H9 (cell line): ENCODE measurements around the gene IRF2BPL. TPM values are rescaled to one million over a fixed set of nuclear protein-coding genes. Genes with fewer than 3 reads are reported as not detected.

Experiments
- DNase-seq: peaks from one replicate; pipeline ENCODE4 v3.0.0-alpha.2; 2017
- H2AFZ ChIP-seq: one replicate; pipeline ENCODE4 v1.6.1; 2013; ENCODE audit warnings: mild to moderate bottlenecking, low read length, control low read depth, moderate library complexity
- H2AK5ac ChIP-seq: 2 replicates; pipeline ENCODE4 v1.6.1; 2013; ENCODE audit warnings: low read length, control low read depth, mixed read lengths; ENCODE audit not compliant: insufficient read length
- H2BK120ac ChIP-seq: one replicate; pipeline ENCODE4 v1.6.1; 2013; ENCODE audit warnings: low read depth, mild to moderate bottlenecking, low read length, control low read depth, inconsistent platforms; ENCODE audit not compliant: poor library complexity, severe bottlenecking
- H2BK12ac ChIP-seq: 2 replicates; pipeline ENCODE4 v1.6.1; 2013; ENCODE audit warnings: low read length, control low read depth, mixed read lengths, low read depth; ENCODE audit not compliant: insufficient read length
- H2BK15ac ChIP-seq: 2 replicates; pipeline ENCODE4 v1.6.1; 2013; ENCODE audit warnings: low read depth, low read length, control low read depth
- H2BK20ac ChIP-seq: one replicate; pipeline ENCODE4 v1.6.1; 2013; ENCODE audit warnings: low read depth, mild to moderate bottlenecking, low read length, control low read depth, inconsistent platforms; ENCODE audit not compliant: poor library complexity, severe bottlenecking
- H2BK5ac ChIP-seq: 2 replicates; pipeline ENCODE4 v1.6.1; 2013; ENCODE audit warnings: low read length, control low read depth, mixed read lengths; ENCODE audit not compliant: insufficient read length
- H3K14ac ChIP-seq: 2 replicates; pipeline ENCODE4 v1.6.1; 2013; ENCODE audit warnings: low read length, control low read depth; ENCODE audit not compliant: insufficient read depth
- H3K18ac ChIP-seq: 2 replicates; pipeline ENCODE4 v1.6.1; 2013; ENCODE audit warnings: low read depth, mild to moderate bottlenecking, mixed read lengths, low read length, control low read depth; ENCODE audit not compliant: insufficient read length
- H3K23ac ChIP-seq: 2 replicates; pipeline ENCODE4 v1.6.1; 2013; ENCODE audit warnings: low read length, control low read depth, mixed read lengths, low read depth; ENCODE audit not compliant: insufficient read length
- H3K23me2 ChIP-seq: 2 replicates; pipeline ENCODE4 v1.6.1; 2013; ENCODE audit warnings: low read depth, mild to moderate bottlenecking, mixed read lengths, low read length, control low read depth; ENCODE audit not compliant: insufficient read length, poor library complexity, severe bottlenecking
- H3K27ac ChIP-seq: 2 replicates; pipeline ENCODE4 v1.5.1; 2013; ENCODE audit warnings: low read length, control low read depth, mixed read lengths, low read depth; ENCODE audit not compliant: insufficient read length
- H3K27me3 ChIP-seq: 2 replicates; pipeline ENCODE4 v1.6.1; 2013; ENCODE audit warnings: low read length, control low read depth, inconsistent platforms; ENCODE audit not compliant: insufficient read depth
- H3K4ac ChIP-seq: 2 replicates; pipeline ENCODE4 v1.6.1; 2013; ENCODE audit warnings: low read depth, mild to moderate bottlenecking, control low read depth, inconsistent platforms, low read length, moderate library complexity
- H3K4me1 ChIP-seq: 2 replicates; pipeline ENCODE4 v1.6.1; 2013; ENCODE audit warnings: low read length, control low read depth, inconsistent platforms; ENCODE audit not compliant: insufficient read depth
- H3K4me2 ChIP-seq: 2 replicates; pipeline ENCODE4 v1.6.1; 2013; ENCODE audit warnings: low read length, control low read depth, mixed read lengths; ENCODE audit not compliant: insufficient read length, insufficient read depth
- H3K56ac ChIP-seq: 2 replicates; pipeline ENCODE4 v1.6.1; 2013; ENCODE audit warnings: low read depth, mild to moderate bottlenecking, mixed read lengths, low read length, control low read depth; ENCODE audit not compliant: insufficient read length
- H3K79me1 ChIP-seq: 2 replicates; pipeline ENCODE4 v1.6.1; 2013; ENCODE audit warnings: low read depth, mild to moderate bottlenecking, moderate library complexity, low read length, control low read depth, inconsistent platforms; ENCODE audit not compliant: insufficient read depth, poor library complexity, severe bottlenecking
- H3K79me2 ChIP-seq: 2 replicates; pipeline ENCODE4 v1.6.1; 2013; ENCODE audit warnings: low read length, control low read depth, inconsistent platforms; ENCODE audit not compliant: insufficient read depth
- H3K9ac ChIP-seq: 2 replicates; pipeline ENCODE4 v1.6.1; 2013; ENCODE audit warnings: low read length, control low read depth, mixed read lengths; ENCODE audit not compliant: insufficient read length; ENCODE audit errors: extremely low read depth
- H3K9me3 ChIP-seq: one replicate; pipeline ENCODE4 v1.6.1; 2013; ENCODE audit warnings: low read depth, low read length, inconsistent platforms; ENCODE audit not compliant: control insufficient read depth
- H3T11ph ChIP-seq: one replicate; pipeline ENCODE4 v1.6.1; 2013; ENCODE audit warnings: mild to moderate bottlenecking, low read length, control low read depth, inconsistent platforms
- H4K20me1 ChIP-seq: one replicate; pipeline ENCODE4 v1.6.1; 2013; ENCODE audit not compliant: control insufficient read depth, insufficient read length, insufficient read depth
- H4K5ac ChIP-seq: 2 replicates; pipeline ENCODE4 v1.6.1; 2013; ENCODE audit warnings: low read depth, mild to moderate bottlenecking, mixed read lengths, low read length, control low read depth; ENCODE audit not compliant: insufficient read length
- H4K8ac ChIP-seq: replicated peaks from 2 replicates; pipeline ENCODE4 v1.6.1; 2013; ENCODE audit warnings: low read length, control low read depth, mixed read lengths, low read depth; ENCODE audit not compliant: insufficient read length
- H4K91ac ChIP-seq: 2 replicates; pipeline ENCODE4 v1.6.1; 2013; ENCODE audit warnings: low read depth, mild to moderate bottlenecking, moderate library complexity, mixed read lengths, low read length, control low read depth; ENCODE audit not compliant: insufficient read length
- H3K27ac Mint-ChIP-seq, 3 experiments: 2 replicates in 2 of 3; 3 replicates in 1 of 3; pipeline ENCODE4 v1.8.0; 2020 to 2021; ENCODE audit warnings: mixed read lengths in 3 of 3, mild to moderate bottlenecking in 1 of 3, moderate library complexity in 1 of 3
- H3K27me3 Mint-ChIP-seq: 2 replicates; pipeline ENCODE4 v1.8.0; 2021; ENCODE audit warnings: low read depth, mild to moderate bottlenecking, moderate library complexity, mixed read lengths
- H3K36me3 Mint-ChIP-seq, 3 experiments: 2 replicates in 2 of 3; 3 replicates in 1 of 3; pipeline ENCODE4 v1.8.0; 2020 to 2021; ENCODE audit warnings: low read depth in 3 of 3, mixed read lengths in 3 of 3; ENCODE audit not compliant: insufficient read depth in 1 of 3
- H3K4me1 Mint-ChIP-seq, 2 experiments: 2 replicates each; pipeline ENCODE4 v1.8.0; 2020; ENCODE audit warnings: mixed read lengths in 2 of 2
- H3K4me3 Mint-ChIP-seq, 2 experiments: 2 replicates in 1 of 2; 3 replicates in 1 of 2; pipeline ENCODE4 v1.8.0; 2020 to 2021; ENCODE audit warnings: mild to moderate bottlenecking in 2 of 2, mixed read lengths in 2 of 2, moderate library complexity in 1 of 2
- H3K9me3 Mint-ChIP-seq, 2 experiments: 2 replicates in 1 of 2; 3 replicates in 1 of 2; pipeline ENCODE4 v1.8.0; 2020; ENCODE audit warnings: mild to moderate bottlenecking in 2 of 2, mixed read lengths in 2 of 2, moderate library complexity in 1 of 2
- CTCF ChIP-seq: fragments of 200-600 bp; sonication (generic); conservative IDR thresholded peaks from 3 replicates; pipeline ENCODE4 v1.8.0; 2021; ENCODE audit warnings: antibody characterized with exemption, mild to moderate bottlenecking
- total RNA-seq: library from RNA; stranded (reverse); gene quantifications from 2 replicates; pipeline ENCODE4 v1.2.1, GENCODE V29; 2021

IRF2BPL gene
- total RNA-seq, 1 experiment from 2014 or later, result 59.0 TPM

GRCh38 chr14:76990084-76990483 lies 38.4 kb downstream of the IRF2BPL start:
- H2BK120ac ChIP-seq, result no peak overlapping the region
- no peak overlapping the region for H2AFZ ChIP-seq
- H3K18ac ChIP-seq, result no peak overlapping the region
- H3K4me1 ChIP-seq, result peaks cover 3% of the 10 kb centered on the region; the same call in 1 of the 2 replicates
- H4K8ac ChIP-seq, result no peak overlapping the region
- no peaks in the 10 kb centered on the region for H3K27me3 Mint-ChIP-seq
- no peaks in the 10 kb centered on the region for H3K9me3 ChIP-seq
- H3T11ph ChIP-seq, result no peak overlapping the region
- no peak overlapping the region for H2AK5ac ChIP-seq
- no peak overlapping the region for H2BK12ac ChIP-seq
- H3K4ac ChIP-seq, result no peak overlapping the region
- no peak overlapping the region for H3K4me3 Mint-ChIP-seq
- H2BK5ac ChIP-seq, result no peak overlapping the region
- no peak overlapping the region for H3K14ac ChIP-seq
- H2BK15ac ChIP-seq, result no peak overlapping the region
- no peak overlapping the region for H3K9ac ChIP-seq
- no peaks in the 10 kb centered on the region for H3K27me3 ChIP-seq
- no peak overlapping the region for H3K23ac ChIP-seq
- H3K23me2 ChIP-seq, result no peaks in the 10 kb centered on the region
- H4K5ac ChIP-seq, result no peak overlapping the region
- peaks cover 33 to 42% of the 10 kb centered on the region in 2 experiments for H3K4me1 Mint-ChIP-seq
- no peak overlapping the region for H2BK20ac ChIP-seq
- no peaks in the 10 kb centered on the region; a peak in 1 of 5 replicates for H3K9me3 Mint-ChIP-seq
- H4K20me1 ChIP-seq, result no peaks in the 10 kb centered on the region
- no peaks in the 10 kb centered on the region; a peak in 1 of 7 replicates for H3K36me3 Mint-ChIP-seq
- no peak overlapping the region for H3K4me2 ChIP-seq
- no peak overlapping the region; a peak in 1 of 7 replicates for H3K27ac Mint-ChIP-seq
- no peak overlapping the region for H3K56ac ChIP-seq
- H3K27ac ChIP-seq, result no peak overlapping the region
- H3K79me2 ChIP-seq, result no peaks in the 10 kb centered on the region
- no peak for DNase-seq
- no peak overlapping the region for H4K91ac ChIP-seq
- H3K79me1 ChIP-seq, result no peaks in the 10 kb centered on the region
- TF ChIP-seq CTCF, result no peak
